Spleen (tissue), 11 donors: ENCODE results near the gene SETBP1. TPM values are rescaled to one million over a fixed set of nuclear protein-coding genes. Genes with fewer than 3 reads are reported as not detected.

Experiments
- DNase-seq: peaks from one replicate; pipeline ENCODE4 v3.0.0-alpha.2; 2020
- H3K27ac ChIP-seq, 8 donors: fragments of 200-600 bp; sonication (generic) in 7 of 8; 1 replicate in 4 of 8; 2 replicates in 4 of 8; pipeline versions ENCODE4 v1.5.0 to v1.8.0; 2016 to 2021; ENCODE audit warnings: inconsistent platforms in 4 of 8, mild to moderate bottlenecking in 4 of 8, moderate library complexity in 1 of 8
- H3K27me3 ChIP-seq, 7 donors: fragments of 200-600 bp; sonication (generic) in 6 of 7; replicated peaks in 1 of 7; 1 replicate in 4 of 7; 2 replicates in 3 of 7; pipeline versions ENCODE4 v1.5.0 to v1.8.0; 2016 to 2021; ENCODE audit warnings: inconsistent platforms in 3 of 7, mild to moderate bottlenecking in 1 of 7
- H3K36me3 ChIP-seq, 6 donors: fragments of 200-600 bp; sonication (generic) in 5 of 6; 1 replicate in 4 of 6; 2 replicates in 2 of 6; pipeline versions ENCODE4 v1.5.0 to v1.8.0; 2016 to 2021; ENCODE audit warnings: inconsistent platforms in 2 of 6
- H3K4me1 ChIP-seq, 6 donors: fragments of 200-600 bp; sonication (generic) in 5 of 6; 1 replicate in 3 of 6; 2 replicates in 3 of 6; pipeline versions ENCODE4 v1.5.0 to v1.8.0; 2016 to 2021; ENCODE audit warnings: inconsistent platforms in 3 of 6
- H3K4me3 ChIP-seq, 8 donors: fragments of 200-600 bp; sonication (generic) in 7 of 8; 1 replicate in 4 of 8; 2 replicates in 4 of 8; pipeline versions ENCODE4 v1.5.0 to v1.8.0; 2016 to 2021; ENCODE audit warnings: inconsistent platforms in 4 of 8, mild to moderate bottlenecking in 4 of 8, moderate library complexity in 2 of 8
- H3K9me3 ChIP-seq, 8 donors: fragments of 200-600 bp; sonication (generic) in 7 of 8; 1 replicate in 4 of 8; 2 replicates in 4 of 8; pipeline versions ENCODE4 v1.5.0 to v1.8.0; 2016 to 2021; ENCODE audit warnings: inconsistent platforms in 4 of 8
- POLR2A ChIP-seq, 3 donors: fragments of 450-650 bp; IDR thresholded peaks; one replicate each; pipeline ENCODE4 v1.5.1; 2017; ENCODE audit warnings: antibody characterized with exemption in 3 of 3, mild to moderate bottlenecking in 1 of 3
- POLR2AphosphoS5 ChIP-seq, 3 donors: sonication (generic); formaldehyde crosslinking; IDR thresholded peaks; one replicate each; pipeline ENCODE4 v1.5.1; 2017; ENCODE audit warnings: antibody characterized with exemption in 3 of 3
- WGBS, 5 donors: extraction: QIAGEN DNeasy Blood & Tissue Kit in 3 of 5; methylation state at CpG; one replicate each; pipeline versions ENCODE4 v1.1.5 to v1.1.7; 2013 to 2018; 5-methylcytosine and 5-hydroxymethylcytosine counted together
- intact Hi-C: fragments of 100-400 bp; cut with DNase I; formaldehyde crosslinking; loops from one replicate; pipeline ENCODE4 v1.15.0; 2023; ENCODE audit warnings: low total_unique reads
- polyA plus RNA-seq, 3 donors: library from polyadenylated mRNA; stranded (reverse); fragments of 200-250 nt; gene quantifications; one replicate each; pipeline ENCODE4 v1.2.1, GENCODE V29; 2013
- total RNA-seq, 7 donors: library from RNA; depleted of rRNA in 3 of 7; stranded (reverse); fragments of >200 nt in 3 of 7; fragmentation: NEBNext Ultra II Directional in 4 of 7; extraction: Animal tissue kit (Norgen Biotek cat#: 25700) in 4 of 7; gene quantifications; one replicate each; pipeline versions ENCODE4 v1.1.0 to v1.2.1, GENCODE V29; 2016 to 2021
- TF ChIP-seq, protein P1 (sequence below), 11 experiments: fragments of 200-600 bp in 7 of 11; fragments of 450-650 bp in 4 of 11; sonication (generic) in 4 of 11; IDR thresholded peaks in 8 of 11; conservative IDR thresholded peaks in 3 of 11; 1 replicate in 7 of 11; 2 replicates in 4 of 11; pipeline versions ENCODE4 v1.4.0 to v1.8.0; 2016 to 2021; ENCODE audit warnings: antibody characterized with exemption in 11 of 11, inconsistent platforms in 4 of 11, mild to moderate bottlenecking in 1 of 11
- donor health status: healthy with polysubstance abuse.
- donor health status: DM: no; HTN: no; CAD: no; lungs with moderate emphysema.
- donor health status: DM: no; HTN: no; CAD: no.
- donor health status: Bipolar disorder and iron deficiency.
- donor health status: healthy.
- donor health status: DM: no; HTN: no; CAD: no.
- donor health status: DM: yes; HTN: yes; CAD: no.

SETBP1 gene
- total and polyA plus RNA-seq, 10 donors, result 2.0 to 50.7 (median 33.1) TPM

DNA sequence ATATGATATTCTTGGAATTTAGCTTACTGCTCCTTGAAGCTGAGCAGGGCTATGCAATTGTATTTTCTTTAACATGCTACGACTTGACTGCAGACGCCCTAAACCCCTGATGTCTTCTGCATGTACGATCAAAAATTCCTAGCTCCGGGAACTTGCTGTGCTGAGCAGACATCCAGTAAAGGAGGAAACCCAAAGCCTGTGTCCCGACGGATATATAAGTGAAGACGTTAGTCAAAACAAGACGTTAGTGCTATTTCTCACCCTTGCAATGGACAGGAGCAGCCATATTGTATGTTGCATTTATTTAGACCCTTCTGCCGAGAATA is 51.5 kb downstream of the SETBP1 start:
- peak overlapping the region in 2 of 8 donors; percentile 35 to 60 for H3K27ac ChIP-seq
- H3K36me3 ChIP-seq, result no peaks in the 10 kb centered on the region
- peaks cover 21 to 85% (median 66%) of the 10 kb centered on the region in 6 donors for H3K4me1 ChIP-seq
- H3K4me3 ChIP-seq, result no peak overlapping the region
- no peaks in the 10 kb centered on the region for H3K27me3 ChIP-seq
- TF ChIP-seq POLR2A (IDR thresholded peaks at IDR 0.05) (no peak), POLR2AphosphoS5 (IDR thresholded peaks at IDR 0.05) (no peak)
- TF ChIP-seq, protein P1, sequence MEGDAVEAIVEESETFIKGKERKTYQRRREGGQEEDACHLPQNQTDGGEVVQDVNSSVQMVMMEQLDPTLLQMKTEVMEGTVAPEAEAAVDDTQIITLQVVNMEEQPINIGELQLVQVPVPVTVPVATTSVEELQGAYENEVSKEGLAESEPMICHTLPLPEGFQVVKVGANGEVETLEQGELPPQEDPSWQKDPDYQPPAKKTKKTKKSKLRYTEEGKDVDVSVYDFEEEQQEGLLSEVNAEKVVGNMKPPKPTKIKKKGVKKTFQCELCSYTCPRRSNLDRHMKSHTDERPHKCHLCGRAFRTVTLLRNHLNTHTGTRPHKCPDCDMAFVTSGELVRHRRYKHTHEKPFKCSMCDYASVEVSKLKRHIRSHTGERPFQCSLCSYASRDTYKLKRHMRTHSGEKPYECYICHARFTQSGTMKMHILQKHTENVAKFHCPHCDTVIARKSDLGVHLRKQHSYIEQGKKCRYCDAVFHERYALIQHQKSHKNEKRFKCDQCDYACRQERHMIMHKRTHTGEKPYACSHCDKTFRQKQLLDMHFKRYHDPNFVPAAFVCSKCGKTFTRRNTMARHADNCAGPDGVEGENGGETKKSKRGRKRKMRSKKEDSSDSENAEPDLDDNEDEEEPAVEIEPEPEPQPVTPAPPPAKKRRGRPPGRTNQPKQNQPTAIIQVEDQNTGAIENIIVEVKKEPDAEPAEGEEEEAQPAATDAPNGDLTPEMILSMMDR (IDR thresholded peaks at IDR 0.05 in 8 of 11, conservative IDR thresholded peaks at IDR 0.05 in 3 of 11), result no peak
- 79 to 96% (median 92%) methylated on average over 9 of the region's 9 CpGs for WGBS, 5 donors
- no peaks in the 10 kb centered on the region for H3K9me3 ChIP-seq
- no peak for DNase-seq
- intact Hi-C loops, result no loop called here

DNA sequence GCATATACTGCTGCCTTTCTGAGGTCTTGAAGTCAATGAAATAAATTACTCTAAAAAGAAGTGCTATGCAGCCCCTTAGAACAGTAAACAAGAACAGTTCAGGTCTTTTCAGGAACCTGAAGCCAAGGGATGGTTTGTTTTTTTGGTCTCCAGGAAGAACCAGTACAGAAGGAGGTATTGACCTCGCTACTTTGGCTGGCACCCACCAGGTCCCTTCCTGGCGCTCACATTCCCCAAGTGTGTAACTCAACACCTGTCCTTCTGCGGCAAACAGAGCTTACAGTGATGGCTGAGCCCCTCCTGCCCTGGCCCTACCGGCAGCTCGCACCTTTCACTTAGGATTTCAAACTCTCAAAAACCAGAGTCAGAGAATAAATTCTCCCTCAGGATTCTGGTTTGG is 51.9 kb downstream of the SETBP1 start:
- peaks cover 0 to under 1% (median 0%) of the 10 kb centered on the region in 6 donors for H3K36me3 ChIP-seq
- no peak overlapping the region for H3K4me3 ChIP-seq
- no peaks in the 10 kb centered on the region for H3K27me3 ChIP-seq
- peaks cover 21 to 81% (median 62%) of the 10 kb centered on the region in 6 donors for H3K4me1 ChIP-seq
- H3K9me3 ChIP-seq, result no peaks in the 10 kb centered on the region
- H3K27ac ChIP-seq, result no peak overlapping the region
- 91 to 95% (median 93%) methylated on average over 5 of the region's 5 CpGs for WGBS, 5 donors
- intact Hi-C loops, result no loop called here
- no peak for DNase-seq
- TF ChIP-seq POLR2A (IDR thresholded peaks at IDR 0.05), result no peak
- TF ChIP-seq POLR2AphosphoS5 (IDR thresholded peaks at IDR 0.05), result no peak
- TF ChIP-seq, protein P1 (IDR thresholded peaks at IDR 0.05 in 8 of 11, conservative IDR thresholded peaks at IDR 0.05 in 3 of 11), result no peak

DNA sequence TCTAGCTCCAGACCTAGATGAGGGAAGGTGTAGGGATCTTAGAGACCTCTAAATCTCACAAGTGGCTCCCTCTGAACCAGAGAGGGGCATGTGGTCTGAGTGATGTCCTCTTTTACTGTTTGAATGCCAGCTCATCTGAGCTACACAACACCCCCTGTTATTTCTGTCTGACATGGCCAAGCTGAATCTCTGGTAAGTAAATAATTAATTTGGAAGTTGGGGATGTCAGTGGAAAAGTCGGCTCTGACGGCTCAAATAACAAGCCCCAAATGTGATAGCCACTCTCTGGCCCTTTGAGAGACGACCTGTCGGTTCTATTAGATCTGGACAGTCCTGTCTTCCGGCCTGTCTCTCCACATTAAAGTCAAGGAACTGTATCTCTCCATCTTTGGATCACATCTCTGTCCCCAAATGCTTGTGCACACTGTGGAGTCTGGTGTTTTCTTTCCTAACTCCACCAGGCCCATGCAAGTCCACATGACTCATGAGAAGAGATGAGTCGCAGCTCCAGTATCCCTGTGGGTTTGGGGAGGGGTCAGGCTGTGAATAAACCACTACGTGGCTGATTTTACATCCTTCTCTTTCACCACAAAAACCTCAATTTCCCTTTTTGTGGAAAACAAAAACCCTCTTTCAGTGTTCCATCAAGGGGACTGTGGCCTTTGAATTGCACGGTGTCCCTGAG is 52.5 kb downstream of the SETBP1 start:
- H3K27me3 ChIP-seq, result no peaks in the 10 kb centered on the region
- H3K9me3 ChIP-seq, result no peaks in the 10 kb centered on the region
- H3K36me3 ChIP-seq, result peaks cover 0 to 4% (median 0%) of the 10 kb centered on the region in 6 donors
- TF ChIP-seq, protein P1 (IDR thresholded peaks at IDR 0.05 in 8 of 11, conservative IDR thresholded peaks at IDR 0.05 in 3 of 11), result no peak
- TF ChIP-seq POLR2AphosphoS5 (IDR thresholded peaks at IDR 0.05), result no peak
- TF ChIP-seq POLR2A (IDR thresholded peaks at IDR 0.05), result no peak
- DNase-seq, result no peak
- H3K27ac ChIP-seq, result no peak overlapping the region
- WGBS, 5 donors, result 63 to 72% (median 65%) methylated on average over 8 of the region's 8 CpGs
- H3K4me1 ChIP-seq, result peaks cover 21 to 75% (median 57%) of the 10 kb centered on the region in 6 donors
- intact Hi-C loops, result no loop called here
- no peak overlapping the region for H3K4me3 ChIP-seq

DNA sequence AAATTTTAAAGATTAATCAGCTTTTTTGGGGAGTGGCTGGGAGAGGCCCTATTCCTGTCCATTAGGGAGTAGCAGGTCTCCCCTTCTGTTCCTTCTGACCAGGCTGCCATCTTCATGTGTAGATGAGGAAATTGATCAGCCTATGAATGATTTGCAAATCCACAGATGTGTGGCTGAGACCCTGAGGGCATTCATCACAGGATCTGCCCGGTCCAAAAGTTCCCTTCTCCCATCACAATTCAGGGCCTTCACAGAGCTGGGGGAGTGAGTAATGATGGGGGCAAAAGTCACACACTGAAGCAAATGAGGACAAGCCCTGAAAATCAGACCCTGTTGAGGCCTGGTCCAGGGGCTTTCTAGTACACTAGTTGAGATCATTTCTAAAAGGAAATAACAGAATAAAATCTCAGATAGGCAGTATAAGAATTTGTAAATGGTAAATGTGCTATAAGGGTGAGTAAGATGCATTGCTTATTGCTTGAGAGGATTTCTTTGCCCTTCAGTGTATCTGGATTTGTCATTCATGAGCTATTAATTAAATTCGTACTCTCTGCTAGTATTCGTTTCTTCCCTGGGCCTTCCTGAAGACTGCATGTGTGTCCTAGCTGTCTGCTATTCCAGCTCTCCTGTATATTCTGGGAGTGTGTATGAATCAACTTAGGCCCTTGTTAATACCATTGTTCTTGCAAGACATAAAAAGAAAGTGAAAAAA is 53.2 kb downstream of the SETBP1 start:
- no peak overlapping the region for H3K4me3 ChIP-seq
- intact Hi-C loops, result no loop called here
- H3K27ac ChIP-seq, result no peak overlapping the region
- H3K36me3 ChIP-seq, result peaks cover 0 to 4% (median 0%) of the 10 kb centered on the region in 6 donors
- DNase-seq, result no peak
- peaks cover 21 to 68% (median 55%) of the 10 kb centered on the region in 6 donors for H3K4me1 ChIP-seq
- H3K9me3 ChIP-seq, result no peaks in the 10 kb centered on the region
- no peaks in the 10 kb centered on the region for H3K27me3 ChIP-seq
- TF ChIP-seq, protein P1 (IDR thresholded peaks at IDR 0.05 in 8 of 11, conservative IDR thresholded peaks at IDR 0.05 in 3 of 11), result no peak
- TF ChIP-seq POLR2A (IDR thresholded peaks at IDR 0.05), result no peak
- no peak for TF ChIP-seq POLR2AphosphoS5 (IDR thresholded peaks at IDR 0.05)
- WGBS, 5 donors, result 82 to 92% (median 85%) methylated on average over 3 of the region's 3 CpGs
